Right atrium auricular region (tissue), 2 donors: ENCODE data around the gene PC. TPM values are rescaled to one million over a fixed set of nuclear protein-coding genes. Genes with fewer than 3 reads are reported as not detected.

Experiments used
- DNase-seq: peaks from one replicate; pipeline ENCODE4 v3.0.0-alpha.2; 2019; ENCODE audit warnings: low spot score
- H3K27ac ChIP-seq, 2 donors: fragments of 200-600 bp; sonication (generic); 1 replicate in 1 of 2; 2 replicates in 1 of 2; pipeline ENCODE4 v1.5.1; 2016 to 2019
- H3K27me3 ChIP-seq, 2 donors: fragments of 200-600 bp; sonication (generic); one replicate each; pipeline versions ENCODE4 v1.5.1 to v1.6.0; 2017 to 2019
- H3K36me3 ChIP-seq: fragments of 200-600 bp; sonication (generic); one replicate; pipeline ENCODE4 v1.5.1; 2016
- H3K4me1 ChIP-seq, 2 donors: fragments of 200-600 bp; sonication (generic); one replicate each; pipeline versions ENCODE4 v1.5.1 to v1.6.0; 2017 to 2019
- H3K4me3 ChIP-seq, 2 donors: fragments of 200-600 bp; sonication (generic); 1 replicate in 1 of 2; 2 replicates in 1 of 2; pipeline ENCODE4 v1.5.1; 2017 to 2019; ENCODE audit warnings: mild to moderate bottlenecking in 1 of 2, moderate library complexity in 1 of 2
- H3K9me3 ChIP-seq, 2 donors: fragments of 200-600 bp; sonication (generic); one replicate each; pipeline ENCODE4 v1.5.1; 2019
- total RNA-seq, 2 donors: library from RNA; depleted of rRNA; stranded (reverse); fragments of >200 nt; gene quantifications; one replicate each; pipeline ENCODE4 v1.1.0, GENCODE V29; 2016
- TF ChIP-seq, protein P1 (sequence below), 2 donors: fragments of 200-600 bp; sonication (generic); IDR thresholded peaks; one replicate each; pipeline ENCODE4 v1.5.1; 2019; ENCODE audit warnings: antibody characterized with exemption in 2 of 2

Gene PC
- total RNA-seq, 2 donors from 2014 or later, result 8.6 to 9.3 TPM

DNA sequence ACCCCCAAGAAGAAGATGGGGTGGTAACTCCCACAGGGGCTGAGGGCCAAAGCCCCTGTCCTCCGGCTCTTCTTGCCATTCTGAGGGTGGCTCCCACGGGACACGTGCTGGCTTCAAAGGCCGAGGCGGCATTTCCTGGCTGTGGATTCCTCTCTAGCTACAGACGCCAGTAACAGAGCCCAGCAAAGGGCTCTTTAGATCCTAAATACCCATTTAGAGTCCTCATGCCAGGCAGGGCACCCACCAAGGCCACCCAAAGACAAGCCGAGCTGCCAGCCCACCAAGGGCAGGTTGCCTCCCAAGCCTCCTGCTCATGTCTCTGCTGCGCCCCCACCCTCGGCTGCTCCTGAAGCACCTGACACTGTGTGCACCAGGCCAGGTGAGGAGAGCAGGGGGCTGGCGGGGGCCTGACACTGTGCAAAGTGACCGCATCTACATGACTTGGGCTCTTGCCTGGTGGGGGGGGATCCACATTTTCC is 95.6 kb downstream of the PC start:
- H3K4me1 ChIP-seq, result no peaks in the 10 kb centered on the region
- H3K9me3 ChIP-seq, result no peaks in the 10 kb centered on the region
- DNase-seq, result no peak
- H3K27me3 ChIP-seq, result no peaks in the 10 kb centered on the region
- no peak overlapping the region for H3K27ac ChIP-seq
- TF ChIP-seq, protein P1, sequence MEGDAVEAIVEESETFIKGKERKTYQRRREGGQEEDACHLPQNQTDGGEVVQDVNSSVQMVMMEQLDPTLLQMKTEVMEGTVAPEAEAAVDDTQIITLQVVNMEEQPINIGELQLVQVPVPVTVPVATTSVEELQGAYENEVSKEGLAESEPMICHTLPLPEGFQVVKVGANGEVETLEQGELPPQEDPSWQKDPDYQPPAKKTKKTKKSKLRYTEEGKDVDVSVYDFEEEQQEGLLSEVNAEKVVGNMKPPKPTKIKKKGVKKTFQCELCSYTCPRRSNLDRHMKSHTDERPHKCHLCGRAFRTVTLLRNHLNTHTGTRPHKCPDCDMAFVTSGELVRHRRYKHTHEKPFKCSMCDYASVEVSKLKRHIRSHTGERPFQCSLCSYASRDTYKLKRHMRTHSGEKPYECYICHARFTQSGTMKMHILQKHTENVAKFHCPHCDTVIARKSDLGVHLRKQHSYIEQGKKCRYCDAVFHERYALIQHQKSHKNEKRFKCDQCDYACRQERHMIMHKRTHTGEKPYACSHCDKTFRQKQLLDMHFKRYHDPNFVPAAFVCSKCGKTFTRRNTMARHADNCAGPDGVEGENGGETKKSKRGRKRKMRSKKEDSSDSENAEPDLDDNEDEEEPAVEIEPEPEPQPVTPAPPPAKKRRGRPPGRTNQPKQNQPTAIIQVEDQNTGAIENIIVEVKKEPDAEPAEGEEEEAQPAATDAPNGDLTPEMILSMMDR (IDR thresholded peaks at IDR 0.05), result no peak
- H3K4me3 ChIP-seq, result no peak overlapping the region
- H3K36me3 ChIP-seq, result no peaks in the 10 kb centered on the region

DNA sequence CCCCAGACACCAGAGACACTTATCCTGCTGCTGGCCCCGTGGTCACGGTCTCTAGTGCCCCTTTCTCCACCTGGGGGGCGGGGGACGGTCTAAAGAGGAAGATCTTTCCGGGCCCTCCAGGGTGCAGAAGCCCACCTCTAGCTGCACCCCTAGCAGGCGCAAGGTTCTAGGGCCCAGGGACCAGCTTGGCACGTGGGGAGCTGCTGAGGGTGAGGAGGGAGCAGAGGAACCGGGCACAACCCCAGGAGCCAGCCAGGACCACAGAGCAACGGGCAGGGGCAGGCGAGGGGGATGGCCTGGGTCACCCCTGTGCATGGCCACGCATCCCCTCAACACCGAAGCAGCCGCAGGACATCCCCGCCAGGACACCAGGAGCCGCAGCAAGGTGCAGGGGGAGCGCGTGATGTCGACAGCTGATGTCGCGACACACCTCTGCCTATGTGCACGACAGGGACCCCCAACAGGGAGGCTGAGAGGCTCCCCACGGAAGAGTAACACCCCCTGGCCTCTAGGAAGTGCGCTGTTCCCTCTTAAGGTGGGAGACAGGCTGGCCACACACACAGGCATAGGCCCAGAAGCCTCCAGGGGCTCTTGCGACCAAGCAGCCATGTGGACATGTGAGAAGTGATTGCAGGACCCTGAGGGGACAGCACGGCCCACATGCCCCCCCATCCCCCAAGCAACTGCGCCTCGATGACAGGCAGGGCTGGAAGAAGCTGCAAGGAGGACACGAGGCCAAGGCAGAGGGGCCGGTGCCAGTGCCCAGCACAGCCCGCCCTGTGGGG is 96.2 kb downstream of the PC start:
- no peaks in the 10 kb centered on the region for H3K9me3 ChIP-seq

DNA sequence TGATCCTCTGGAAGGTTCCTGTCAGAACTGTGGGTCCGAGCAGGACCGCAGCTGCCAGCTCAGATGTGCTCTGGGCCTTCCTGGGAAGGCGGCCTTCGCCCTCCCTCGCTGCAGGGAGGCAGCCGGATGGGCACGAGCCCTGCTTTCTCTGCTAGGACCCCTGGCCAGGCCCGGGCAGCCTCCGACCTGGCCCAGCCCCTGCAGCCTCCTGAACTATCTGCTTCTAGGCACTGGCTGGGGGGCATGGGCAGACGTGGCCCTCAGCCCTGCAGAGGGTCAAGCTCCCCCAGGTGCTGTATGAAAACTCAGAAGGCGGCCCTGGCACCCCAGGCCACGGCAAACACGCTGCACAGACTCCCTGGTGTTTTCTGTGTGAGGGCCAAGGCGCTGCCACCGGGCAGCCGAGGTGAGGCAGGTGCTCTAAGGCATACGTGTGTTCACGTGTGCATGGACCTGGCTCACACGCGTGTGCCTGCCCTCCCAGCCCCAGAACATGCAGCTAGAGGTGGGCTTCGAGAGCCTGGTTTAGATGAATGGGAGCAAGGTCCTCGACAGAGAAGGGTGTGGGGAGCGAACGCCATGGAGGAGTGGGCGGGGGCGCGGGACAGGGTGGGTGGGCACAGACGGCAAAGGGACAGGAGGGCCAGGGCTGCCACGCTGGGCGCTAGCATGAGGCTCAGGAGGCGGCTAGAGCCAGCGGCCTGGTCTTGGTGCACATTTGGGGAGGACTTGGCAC is 97.0 kb downstream of the PC start:
- no peak overlapping the region for H3K27ac ChIP-seq
- no peaks in the 10 kb centered on the region for H3K9me3 ChIP-seq
- H3K27me3 ChIP-seq, result no peaks in the 10 kb centered on the region
- DNase-seq, result no peak
- TF ChIP-seq, protein P1 (IDR thresholded peaks at IDR 0.05), result no peak
- H3K36me3 ChIP-seq, result no peaks in the 10 kb centered on the region
- H3K4me3 ChIP-seq, result no peak overlapping the region
- H3K4me1 ChIP-seq, result no peaks in the 10 kb centered on the region

More for the DNA sequence above, 96.2 kb downstream of the PC start:
- DNase-seq, result no peak
- Histone ChIP-seq H3K27me3 (no peaks in the 10 kb centered on the region), H3K27ac (no peak overlapping the region), H3K4me1 (no peaks in the 10 kb centered on the region), H3K4me3 (no peak overlapping the region), H3K36me3 (no peaks in the 10 kb centered on the region)
- TF ChIP-seq, protein P1 (IDR thresholded peaks at IDR 0.05), result no peak

DNA sequence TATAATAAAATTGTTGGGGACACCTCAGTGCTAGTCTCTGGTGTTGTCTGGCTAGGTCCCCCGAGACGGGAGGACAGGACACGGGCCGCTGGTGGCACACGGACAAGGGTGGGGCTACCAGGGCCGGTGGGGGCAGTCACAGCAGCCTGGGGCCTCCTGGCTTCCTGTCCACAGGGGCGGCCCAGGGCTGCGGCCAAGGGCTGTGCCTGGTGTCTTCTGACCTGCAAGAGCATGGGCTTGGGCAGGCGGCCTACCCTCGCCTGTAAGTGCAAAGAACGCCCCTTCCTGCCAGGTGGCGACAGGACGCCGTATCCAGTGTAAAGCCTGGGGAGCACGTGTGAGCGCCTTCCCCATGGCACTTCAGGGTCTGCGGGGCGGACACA is 97.7 kb downstream of the PC start:
- Histone ChIP-seq H3K9me3 (no peaks in the 10 kb centered on the region), H3K36me3 (no peaks in the 10 kb centered on the region), H3K27me3 (no peaks in the 10 kb centered on the region), H3K4me3 (no peak overlapping the region), H3K27ac (no peak overlapping the region), H3K4me1 (peaks cover 0 to 5% of the 10 kb centered on the region in 2 donors)
- no peak for DNase-seq
- TF ChIP-seq, protein P1 (IDR thresholded peaks at IDR 0.05), result no peak

DNA sequence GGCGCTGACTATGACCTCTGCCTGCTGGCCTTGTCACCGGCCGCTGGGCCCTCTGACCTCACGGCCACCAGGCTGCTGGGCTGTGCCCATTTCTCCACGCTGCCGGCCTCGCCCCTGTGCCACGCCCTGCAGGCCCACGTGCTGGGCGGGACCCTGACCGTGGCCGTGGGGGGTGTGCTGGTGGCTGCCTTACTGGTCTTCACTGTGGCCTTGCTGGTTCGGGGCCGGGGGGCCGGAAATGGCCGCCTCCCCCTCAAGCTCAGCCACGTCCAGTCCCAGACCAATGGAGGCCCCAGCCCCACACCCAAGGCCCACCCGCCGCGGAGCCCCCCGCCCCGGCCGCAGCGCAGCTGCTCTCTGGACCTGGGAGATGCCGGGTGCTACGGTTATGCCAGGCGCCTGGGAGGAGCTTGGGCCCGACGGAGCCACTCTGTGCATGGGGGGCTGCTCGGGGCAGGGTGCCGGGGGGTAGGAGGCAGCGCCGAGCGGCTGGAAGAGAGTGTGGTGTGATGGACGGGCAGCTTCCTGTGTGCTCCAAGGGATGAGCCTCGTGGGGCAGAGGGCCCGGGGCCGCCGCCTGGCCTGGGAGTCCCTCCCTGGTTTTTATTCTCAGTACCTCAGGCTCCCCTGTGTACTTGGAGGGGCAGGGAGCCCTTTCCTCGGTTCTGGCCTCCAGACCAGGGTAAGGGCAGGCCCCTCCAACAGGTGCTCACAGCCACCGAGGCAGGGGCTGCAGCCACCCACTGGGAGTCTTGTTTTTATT is 98.3 kb downstream of the PC start:
- Histone ChIP-seq H3K4me1 (peaks cover 0 to 8% of the 10 kb centered on the region in 2 donors), H3K36me3 (no peaks in the 10 kb centered on the region), H3K9me3 (no peaks in the 10 kb centered on the region), H3K27me3 (no peaks in the 10 kb centered on the region), H3K4me3 (no peak overlapping the region), H3K27ac (no peak overlapping the region)
- no peak for DNase-seq
- TF ChIP-seq, protein P1 (IDR thresholded peaks at IDR 0.05), result no peak
